GM19035 (cell line): ENCODE measurements around the gene MT1F.
"Not testable (repeated sequence)": the region's sequence is repeated elsewhere in the genome, so short reads cannot be mapped to it uniquely, and the experiment has no call there.

Experiments used
- ATAC-seq: cut with Tn5 transposase; IDR thresholded peaks from one replicate; pipeline ENCODE4 v1.9.1; 2021; ENCODE audit not compliant: unreplicated experiment

Gene MT1F

DNA sequence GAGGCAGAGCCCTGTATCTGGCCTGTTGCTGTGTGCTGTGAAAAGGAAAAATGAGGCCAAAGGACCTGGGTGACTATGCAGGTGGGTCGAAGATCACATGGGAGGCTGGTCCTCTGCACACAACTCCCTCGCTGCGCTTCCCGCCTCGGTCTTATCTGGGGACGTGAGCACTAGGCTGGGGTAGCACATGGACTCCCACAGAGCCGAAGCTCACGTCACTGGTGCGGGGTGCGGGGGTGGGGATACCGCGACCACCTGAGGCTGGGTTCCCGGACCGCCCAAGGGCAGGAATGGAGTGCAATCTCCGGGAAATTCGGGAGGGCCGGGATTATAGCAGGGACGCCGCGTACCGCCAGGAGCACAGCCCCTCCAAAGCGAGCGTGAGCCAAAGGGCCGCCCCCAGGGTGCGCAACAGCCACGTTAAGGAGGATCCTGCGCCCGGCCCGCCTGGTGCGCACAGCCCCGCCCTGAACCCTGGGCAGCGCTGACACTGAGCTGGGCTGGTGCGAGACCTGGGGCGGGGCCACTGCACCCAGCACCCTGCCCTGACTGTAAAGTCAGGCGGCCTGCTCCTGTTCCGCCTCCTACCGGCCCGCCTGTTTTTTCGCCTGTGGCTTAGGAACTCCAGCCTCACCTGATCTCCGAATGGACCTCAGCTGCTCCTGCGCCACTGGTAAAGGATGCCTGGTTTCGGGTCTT lies 14.5 kb upstream of the MT1F start:
- no peak for ATAC-seq

DNA sequence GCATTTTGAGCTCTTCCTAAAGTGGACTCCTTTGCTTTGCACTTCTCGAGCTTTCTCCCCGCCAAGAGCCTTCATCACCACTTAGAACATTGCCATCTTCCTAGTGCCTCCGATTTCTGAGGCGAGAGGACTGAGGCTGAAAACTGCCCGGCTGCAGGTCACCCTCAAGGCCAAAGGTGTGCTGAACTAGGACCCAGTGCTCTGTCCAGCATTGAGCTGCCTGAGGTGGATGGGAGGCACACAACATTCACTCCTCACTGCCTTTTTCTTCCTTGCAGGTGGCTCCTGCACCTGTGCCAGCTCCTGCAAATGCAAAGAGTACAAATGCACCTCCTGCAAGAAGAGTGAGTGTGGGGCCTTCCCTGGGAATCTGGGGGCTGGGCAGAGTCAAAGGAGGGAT lies 13.9 kb upstream of the MT1F start:
- no peak for ATAC-seq

DNA sequence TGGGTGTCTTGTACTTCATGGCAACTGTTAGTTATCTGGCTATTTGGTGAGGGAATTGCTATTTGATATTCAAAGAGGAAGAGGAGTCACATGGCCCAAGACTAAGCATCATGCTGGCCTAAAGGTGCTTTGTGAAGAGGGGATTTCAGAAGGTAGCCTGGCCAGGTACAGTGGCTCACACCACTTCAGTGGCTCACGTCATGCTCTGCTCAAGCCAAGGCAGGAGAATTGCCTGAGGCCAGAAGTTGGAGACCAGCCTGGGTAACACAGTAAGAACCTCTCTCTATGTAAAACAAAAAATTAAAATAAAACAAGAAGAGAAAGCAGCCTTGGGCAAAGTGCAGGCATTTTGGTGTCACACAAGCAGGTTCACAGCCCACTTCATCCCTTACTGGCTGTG lies 12.4 kb upstream of the MT1F start:
- no peak for ATAC-seq

DNA sequence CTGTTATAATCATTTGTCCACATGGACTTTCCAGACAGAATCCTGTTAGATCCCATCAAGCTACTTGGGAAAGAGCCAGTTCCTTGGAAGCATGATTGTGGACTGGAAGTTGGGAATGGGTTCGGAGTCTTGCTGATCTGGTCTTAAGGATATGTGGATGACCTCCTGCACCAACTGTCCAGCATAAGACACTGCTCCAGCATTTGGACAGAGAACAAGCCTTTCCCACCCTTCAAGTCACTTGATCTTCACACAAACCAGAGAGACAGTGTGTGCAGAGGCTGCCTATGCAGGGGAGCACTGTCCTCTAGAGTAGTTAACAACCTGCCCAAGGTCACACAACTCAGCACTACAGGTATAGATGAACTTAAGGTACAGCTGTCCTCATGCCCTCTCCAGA lies 11.9 kb upstream of the MT1F start:
- no peak for ATAC-seq

DNA sequence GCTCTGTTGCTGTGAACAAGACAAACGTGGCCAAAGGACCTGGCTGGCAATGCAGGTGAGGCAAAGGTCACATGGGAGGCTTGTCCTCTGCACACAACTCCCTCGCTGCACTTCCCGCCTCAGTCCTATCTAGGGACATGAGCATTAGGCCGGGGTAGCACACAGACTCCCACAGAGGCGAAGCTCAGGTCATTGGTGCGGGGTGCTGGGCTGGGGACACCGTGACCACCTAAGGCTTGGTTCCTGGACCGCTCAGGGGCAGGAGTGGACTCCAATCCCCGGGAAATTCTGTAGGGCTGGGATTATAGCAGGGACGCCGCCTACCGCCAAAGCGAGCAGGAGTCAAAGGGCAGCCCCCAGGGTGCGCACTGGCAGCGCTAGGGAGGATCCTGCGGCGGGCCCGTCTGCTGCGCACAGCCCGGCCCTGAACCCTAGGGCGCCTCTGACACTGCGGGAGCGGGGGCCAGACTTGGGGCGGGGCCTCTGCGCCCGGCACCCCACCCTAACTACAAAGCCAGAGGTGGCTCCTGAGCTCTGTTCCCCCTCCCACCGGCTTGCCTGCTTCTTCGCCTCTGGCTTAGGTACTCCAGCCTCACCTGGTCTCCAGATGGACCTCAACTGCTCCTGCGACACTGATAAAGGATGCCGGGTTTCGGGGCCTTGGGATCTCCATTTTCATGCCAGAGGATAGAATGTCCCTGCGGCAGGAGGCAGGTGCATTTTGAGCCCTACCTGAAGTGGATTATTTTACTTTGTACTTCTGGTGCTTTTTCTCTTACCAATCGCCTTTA lies 9.9 kb upstream of the MT1F start:
- ATAC-seq: no peak

DNA sequence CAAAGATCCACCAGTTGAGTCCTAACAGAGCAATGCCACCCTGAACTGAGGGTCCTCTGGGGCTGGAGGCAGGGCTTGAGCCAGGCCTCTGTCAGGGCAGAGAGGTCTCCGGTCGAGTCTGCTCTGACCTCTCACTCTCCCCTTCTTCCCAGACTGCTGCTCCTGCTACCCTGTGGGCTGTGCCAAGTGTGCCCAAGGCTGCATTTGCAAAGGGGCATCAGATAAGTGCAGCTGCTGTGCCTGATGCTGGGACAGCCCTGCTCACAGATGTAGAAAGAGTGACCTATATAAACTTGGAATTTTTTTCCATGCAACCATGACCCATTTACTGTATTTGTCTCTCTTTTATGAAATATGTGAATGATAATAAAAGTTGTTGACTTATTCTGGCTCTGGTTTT lies 8.5 kb upstream of the MT1F start:
- ATAC-seq: no peak

DNA sequence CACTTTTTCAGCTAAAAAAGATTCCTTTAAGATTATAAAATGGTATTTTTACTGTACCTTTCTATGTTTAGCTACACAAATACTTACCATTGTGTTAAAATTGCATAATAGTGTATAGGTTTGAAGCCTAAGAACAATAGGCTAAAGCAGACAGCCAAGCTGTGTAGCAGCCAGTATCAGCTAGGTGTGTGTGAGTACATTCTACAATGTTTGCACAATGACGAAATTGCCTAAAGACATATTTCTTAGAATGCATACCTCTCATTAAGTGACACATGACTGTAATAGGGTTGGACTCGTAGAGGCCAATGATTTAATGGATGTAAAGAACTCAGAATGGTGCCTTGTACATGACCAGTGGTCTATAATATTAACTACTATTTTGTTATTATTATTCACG lies 7.9 kb upstream of the MT1F start:
- ATAC-seq: no peak

DNA sequence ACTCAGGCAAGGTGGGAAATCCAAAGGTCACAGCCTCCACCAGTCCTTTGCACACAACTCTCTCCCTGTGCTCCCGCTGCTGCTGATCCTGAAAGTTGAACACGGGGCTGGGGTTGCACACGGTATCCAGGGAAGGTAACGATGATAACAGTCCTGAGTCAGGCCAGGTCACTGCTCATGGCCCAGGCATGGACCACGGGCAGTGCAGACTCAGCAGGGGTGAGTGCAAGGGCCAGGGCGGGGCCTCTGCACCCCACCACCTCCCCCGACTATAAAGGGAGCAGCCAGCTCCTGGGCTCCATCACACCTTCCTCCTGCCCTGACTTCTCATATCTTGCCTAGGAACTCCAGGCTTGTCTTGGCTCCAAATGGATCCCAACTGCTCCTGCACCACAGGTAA lies 6.2 kb upstream of the MT1F start, which contains the start of gene MT1B:
Gene MT1B (plus strand): TSS at position 301 of the 400 bp plus-strand sequence. CDS start 68 bp downstream, at position 369.
- ATAC-seq: no peak

DNA sequence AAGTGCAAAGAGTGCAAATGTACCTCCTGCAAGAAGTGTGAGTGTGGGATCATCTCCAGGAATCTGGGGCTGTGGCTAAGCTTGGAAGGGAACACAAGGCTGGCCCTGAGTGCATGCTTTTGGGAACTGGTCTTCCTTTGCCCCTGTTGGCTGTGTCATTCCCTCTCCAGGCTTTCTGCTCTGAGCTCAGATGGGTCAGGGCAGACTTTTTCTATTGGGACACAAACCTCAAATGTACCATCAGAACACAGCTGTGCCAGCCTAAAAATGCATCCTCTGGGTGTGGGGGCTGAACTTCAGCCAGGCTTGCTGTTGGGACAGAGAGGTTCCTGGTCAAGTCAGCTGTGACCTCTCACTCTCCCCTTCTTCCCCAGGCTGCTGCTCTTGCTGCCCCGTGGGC lies 5.2 kb upstream of the MT1F start:
- ATAC-seq: no peak

DNA sequence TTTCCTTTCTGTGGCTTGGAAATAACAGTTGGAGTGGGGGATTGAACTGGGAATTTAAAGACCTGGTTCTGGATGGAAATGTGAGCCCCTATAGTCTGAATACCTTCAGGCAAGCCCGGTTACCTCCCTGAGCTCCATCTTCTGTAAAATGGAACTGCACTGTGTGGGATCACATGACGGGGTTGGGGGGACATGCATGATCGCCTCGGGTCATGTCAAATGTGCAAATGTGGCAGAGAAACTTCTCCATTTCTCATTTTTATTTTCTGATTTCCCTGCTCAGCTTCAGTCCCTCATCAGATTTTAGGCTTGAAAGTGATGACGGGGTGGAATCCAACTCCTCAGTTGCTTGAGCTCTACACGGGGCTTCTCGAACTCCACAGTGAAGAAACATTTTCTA lies 4.5 kb upstream of the MT1F start:
- ATAC-seq: no peak

DNA sequence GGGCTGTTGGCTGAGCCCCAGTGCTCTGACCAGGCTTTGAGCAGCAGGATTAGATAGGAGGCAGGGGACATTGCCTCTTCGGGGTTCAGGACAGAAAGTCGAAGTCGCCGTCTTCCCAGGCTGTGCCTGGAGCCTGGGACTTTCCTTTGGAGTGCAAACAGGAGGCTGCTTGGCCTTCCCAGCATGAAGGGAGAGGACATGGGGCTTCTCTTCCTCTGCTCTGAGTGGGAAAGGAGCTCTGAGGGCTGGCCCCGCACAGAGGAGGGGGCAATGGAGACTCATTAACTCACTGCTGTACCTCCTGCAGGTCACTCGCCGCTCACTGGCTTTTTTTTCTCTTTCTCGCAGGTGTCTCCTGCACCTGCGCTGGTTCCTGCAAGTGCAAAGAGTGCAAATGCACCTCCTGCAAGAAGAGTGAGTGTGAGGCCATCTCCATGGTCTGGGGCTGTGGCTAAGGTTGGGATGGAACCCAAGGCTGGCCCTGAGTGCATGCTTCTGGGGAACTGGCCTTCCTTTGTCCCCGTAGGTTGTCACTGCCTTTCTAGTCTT lies 642 bp downstream of the MT1F start:
- ATAC-seq: no peak

DNA sequence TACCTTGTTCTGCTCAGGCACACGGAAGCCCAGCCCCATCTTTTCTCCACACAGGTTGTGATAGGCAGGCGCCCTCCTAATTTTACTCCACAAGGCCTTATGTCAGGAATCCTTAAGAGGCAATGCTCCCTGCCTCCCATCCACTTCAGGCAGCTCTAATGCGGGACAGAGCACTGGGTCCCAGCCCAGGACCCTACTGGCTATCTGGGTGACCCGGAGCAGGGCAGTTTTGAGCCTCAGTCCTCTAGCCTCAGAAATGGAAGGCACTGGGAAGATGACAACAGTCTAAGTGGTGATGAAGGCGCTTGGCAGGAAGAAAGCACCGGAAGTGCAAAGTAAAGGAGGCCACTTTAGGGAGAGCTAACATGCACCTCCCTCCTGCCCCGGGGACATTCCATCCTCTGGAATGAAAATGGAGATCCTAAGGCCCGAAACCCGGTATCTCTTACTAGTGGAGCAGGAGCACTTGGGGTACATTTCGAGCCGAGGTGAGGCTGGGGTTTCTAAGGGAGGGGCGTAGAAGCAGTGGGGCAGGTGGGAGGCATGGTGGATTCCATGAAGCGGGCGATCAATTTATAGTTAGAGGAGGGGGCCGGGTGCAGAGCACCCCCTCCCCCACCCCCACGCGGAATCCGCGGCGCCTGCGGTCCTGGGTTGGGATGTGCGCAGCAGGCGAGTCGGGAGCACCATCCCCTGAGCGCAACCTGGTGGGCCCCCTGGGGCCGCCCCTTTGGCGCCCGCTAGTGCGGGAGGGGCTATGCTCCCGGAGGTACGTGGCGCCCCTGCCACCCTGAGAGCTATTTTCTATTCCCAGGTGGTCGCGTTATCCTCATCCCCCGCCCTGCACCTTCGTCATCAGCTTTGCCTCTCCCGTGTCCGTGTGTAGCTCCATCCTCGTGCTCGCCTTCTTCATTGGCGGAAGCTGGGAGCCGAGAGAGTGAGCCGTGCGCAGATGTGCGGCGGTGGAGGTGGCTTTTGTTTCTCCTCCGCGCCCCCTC lies 4.9 kb downstream of the MT1F start:
- ATAC-seq: no peak

DNA sequence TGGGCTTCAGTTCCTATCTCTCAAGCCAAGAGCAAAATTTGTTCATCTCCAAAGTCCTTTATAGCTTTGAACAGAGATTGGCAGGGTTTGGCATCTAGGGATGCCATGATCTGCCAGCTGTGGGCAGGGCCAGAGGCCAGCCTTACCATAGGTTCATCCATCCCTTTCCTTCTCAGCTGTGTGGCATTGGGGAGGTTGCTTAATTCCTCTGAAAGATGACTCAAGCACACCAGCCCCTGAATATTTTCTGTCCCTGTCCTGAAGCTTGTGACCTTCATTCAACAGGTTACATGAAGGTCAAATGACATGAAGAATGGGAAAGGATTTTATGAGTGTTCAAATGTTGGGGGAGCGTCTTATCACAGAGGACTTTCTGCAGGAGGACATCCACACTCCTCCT lies 6.7 kb downstream of the MT1F start:
- ATAC-seq: no peak

DNA sequence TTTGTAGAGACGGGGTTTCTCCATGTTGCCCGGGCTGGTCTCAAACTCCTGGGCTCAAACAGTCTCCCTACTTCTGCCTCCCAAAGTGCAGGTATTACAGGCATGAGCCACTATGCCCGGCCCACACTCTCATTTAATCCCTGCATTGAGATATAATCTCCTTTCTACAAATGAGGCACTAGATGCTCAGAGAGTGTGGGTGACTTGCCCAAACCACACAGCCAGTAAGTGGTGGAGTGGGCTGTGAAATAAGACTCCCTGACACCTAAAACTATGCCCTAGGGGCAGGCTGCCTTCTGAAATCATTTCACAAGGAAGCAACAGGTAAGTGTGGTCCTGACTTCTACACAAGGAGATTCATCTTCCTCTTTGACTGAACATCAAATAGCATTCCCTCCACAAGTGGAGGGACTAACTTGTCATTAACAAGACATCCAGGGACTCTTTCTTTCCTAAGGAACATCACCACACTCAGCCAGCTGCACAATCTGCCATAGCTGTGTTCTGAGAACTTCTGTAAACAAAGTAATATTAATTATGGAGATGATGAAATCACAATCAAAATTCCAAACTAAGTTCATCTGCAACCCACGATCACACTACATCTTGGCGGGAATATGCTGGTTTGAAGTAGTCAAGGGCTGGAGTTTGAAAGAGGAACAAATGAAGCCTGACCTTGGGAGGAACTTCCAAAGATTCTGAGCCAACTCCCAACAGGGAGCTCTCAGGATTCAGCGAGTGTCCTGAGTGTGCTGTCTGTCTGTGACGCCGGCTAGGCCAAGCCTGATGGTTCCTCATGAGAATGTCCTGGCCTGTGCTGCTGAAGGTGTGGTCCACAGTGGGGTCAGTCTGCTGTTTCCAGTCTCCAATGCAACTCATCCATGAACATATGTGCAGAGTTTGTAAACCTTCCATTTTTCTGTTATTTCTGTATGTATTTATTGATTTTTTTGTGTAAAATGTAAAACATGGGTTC lies 7.8 kb downstream of the MT1F start:
- not testable (repeated sequence) for ATAC-seq

DNA sequence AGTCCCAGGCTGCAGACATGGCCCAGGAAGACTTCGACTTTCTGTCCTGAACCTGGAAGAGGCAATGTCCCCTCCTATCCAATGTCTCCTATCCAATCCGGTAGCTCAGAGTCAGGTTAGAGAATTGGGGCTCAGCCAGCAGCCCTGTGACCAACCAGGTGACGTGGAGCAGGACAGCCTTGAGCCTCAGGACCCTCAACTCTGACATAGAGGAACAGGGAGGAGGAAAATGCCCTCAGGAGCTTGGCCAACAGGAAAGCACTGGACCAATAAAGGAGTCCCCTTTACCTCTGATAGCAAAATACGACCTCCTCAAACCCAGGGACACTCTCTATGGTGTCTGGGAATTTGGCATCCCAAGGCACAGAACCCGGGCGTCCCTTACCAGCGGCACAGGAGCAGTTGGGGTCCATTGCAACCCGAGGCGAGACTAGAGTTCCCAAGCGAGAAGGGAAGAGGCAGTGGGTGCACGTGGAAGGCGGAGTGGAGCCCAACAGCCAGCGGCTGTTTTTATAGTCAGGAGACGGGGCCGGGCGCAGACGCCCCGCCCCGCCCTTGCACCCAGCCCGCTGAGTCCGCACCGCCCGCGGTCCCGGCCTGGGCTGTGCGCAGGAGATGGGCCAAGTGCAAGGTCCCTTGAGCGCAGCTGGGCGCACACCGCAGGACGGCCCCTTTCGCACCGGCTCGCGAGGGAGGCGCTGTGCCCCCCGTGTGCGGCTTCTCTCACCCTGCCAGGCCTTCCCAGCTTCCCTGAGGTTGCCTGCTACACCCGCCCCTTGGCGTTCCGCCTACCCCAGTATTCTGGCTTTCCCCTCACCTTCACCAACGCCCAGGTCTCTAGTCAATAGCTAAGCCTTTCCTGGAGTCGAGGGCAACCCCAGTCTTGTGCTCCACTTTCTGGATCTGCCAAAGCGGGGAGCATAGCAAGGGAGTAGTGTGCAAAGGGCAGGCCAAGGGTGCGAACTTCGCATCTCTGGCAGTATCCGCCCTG lies 10.1 kb downstream of the MT1F start, which contains the start of gene MT1G:
Gene MT1G (minus strand): TSS at position 485 of the 991 bp plus-strand sequence. CDS start 72 bp downstream, at position 413.
- no peak for ATAC-seq

DNA sequence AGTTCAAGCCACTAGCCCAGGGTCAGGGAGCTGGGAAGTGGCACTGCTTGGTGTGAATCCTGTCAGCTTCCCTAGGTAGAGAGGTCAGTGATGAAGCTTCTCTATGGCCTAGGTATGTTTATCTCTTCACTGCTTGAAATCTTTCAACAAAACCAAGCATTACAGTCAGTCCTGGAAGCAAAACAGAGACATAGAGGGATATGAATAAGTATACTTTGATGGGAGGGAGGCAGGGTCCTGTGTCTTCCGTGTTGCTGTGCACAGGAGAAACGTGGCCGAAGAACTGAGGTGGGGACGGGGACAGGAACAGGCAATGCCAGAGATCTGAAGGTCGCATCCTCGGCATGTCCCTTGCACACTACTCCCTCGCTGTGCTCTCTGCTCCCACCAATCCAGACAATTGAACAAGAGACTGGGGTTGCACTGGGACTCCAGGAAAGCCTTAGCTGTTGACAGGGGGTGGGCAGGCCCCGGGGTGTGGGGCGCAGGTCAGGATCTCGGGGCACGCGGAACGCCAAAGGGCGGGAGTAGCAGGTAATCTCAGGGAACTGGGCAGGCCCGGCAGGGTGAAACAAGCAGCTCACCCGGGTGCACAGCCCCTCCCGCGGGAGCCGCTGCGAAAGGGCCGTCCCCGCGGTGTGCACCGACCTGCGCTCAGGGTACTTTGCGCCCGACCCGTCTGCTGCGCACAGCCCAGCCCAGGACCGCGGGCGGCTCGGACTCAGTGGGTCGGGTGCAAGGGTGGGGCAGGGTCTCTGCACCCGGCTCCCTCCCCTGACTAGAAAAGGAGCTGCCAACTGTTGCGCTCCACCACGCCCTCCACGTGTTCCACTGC lies 11.5 kb downstream of the MT1F start, which contains the start of gene MT1H:
Gene MT1H (plus strand): TSS at position 810 of the 835 bp plus-strand sequence. CDS start 71 bp downstream, outside the sequence.
- ATAC-seq: no peak

DNA sequence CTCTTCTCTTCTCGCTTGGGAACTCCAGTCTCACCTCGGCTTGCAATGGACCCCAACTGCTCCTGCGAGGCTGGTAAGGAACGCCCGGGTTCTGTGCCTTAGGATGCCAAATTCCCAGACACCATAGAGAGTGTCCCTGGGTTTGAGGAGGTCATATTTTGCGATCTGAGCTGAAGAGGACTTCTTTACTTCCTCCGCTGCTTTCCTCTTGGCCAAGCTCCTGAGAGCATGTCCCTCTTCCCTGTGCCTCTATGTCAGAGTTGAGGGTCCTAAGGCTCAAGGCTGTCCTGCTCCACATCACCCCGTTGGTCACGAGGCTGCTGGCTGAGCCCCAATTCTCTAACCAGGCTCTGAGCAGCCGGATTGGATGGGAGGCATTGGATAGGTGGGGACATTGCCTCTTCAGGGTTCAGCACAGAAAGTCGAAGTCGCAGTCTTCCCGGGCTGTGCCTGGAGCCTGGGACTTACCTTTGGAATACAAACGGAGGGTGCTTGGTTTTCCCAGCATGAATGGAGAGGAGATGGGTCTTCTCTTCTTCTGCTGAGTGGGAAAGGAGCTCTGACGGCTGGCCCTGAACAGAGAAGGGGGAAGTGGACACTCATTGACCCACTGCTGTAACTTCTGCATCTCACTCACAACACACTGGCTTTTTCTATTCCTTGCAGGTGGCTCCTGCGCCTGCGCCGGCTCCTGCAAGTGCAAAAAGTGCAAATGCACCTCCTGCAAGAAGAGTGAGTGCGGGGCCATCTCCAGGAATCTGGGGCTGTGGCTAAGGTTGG lies 12.3 kb downstream of the MT1F start:
- no peak for ATAC-seq
